HG03575 (cell line): ENCODE measurements around the gene NEMP2.
"Not testable (repeated sequence)": the region's sequence is repeated elsewhere in the genome, so short reads cannot be mapped to it uniquely, and the experiment has no call there.

Experiments used
- ATAC-seq: cut with Tn5 transposase; IDR thresholded peaks from one replicate; pipeline ENCODE4 v1.9.1; 2021; ENCODE audit not compliant: unreplicated experiment, insufficient number of reproducible peaks, low FRiP score; ENCODE audit errors: extremely low read depth

NEMP2 gene

GRCh38 chr2:190501702-190502407 lies 32.7 kb downstream of the NEMP2 start:
- no peak for ATAC-seq

DNA sequence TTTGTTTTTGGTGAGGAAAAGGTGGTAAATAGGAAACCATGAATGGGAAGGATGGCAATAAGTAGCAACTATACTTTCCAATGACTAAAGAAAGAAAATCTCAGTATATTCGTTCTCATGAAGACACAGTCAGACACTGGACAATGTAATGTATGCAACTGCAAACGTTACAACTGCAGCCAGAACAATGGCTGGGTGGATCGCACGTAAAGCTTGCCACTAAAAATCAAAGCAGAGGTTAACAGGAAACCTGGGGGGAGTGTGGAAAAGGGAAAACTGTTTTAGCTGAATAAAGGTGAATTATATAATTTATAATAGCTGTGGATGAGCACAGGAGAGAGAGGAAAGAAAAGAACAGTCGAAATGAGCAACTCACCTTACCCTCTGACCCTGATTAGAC lies 33.3 kb downstream of the NEMP2 start:
- ATAC-seq, result no peak

GRCh38 chr2:190500054-190500502 lies 34.4 kb downstream of the NEMP2 start:
- no peak for ATAC-seq

- no peak for ATAC-seq
These were observed 35.2 kb downstream of the NEMP2 start for GRCh38 chr2:190499273-190499672.

- ATAC-seq, result no peak
These were observed 37.1 kb downstream of the NEMP2 start for GRCh38 chr2:190497428-190497827.

DNA sequence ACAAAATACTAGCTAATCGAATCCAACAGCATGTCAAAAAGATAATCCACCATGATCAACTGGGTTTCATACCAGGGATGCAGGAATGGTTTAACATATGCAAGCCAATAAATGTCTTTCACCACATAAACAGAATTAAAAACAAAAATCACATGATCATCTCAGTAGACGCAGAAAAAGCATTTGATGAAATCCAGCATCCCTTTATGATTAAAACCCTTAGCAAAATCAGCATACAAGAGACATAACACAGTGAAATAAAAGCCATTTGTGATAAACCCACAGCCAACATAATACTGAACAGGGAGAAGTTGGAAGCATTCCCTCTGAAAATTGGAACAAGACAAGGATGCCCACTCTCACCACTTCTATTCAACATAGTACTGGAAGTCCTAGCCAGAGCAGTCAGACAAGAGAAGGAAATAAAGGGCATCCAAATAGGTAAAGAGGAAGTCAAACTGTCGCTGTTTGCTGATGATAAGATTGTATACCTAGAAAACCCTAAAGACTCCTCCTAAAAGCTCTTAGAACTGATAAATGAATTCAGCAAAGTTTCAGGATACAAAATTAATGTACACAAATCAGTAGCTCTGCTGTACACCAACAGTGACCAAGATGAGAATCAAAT lies 39.8 kb downstream of the NEMP2 start:
- not testable (repeated sequence) for ATAC-seq

GRCh38 chr2:190493095-190493494 lies 41.4 kb downstream of the NEMP2 start:
- no peak for ATAC-seq

DNA sequence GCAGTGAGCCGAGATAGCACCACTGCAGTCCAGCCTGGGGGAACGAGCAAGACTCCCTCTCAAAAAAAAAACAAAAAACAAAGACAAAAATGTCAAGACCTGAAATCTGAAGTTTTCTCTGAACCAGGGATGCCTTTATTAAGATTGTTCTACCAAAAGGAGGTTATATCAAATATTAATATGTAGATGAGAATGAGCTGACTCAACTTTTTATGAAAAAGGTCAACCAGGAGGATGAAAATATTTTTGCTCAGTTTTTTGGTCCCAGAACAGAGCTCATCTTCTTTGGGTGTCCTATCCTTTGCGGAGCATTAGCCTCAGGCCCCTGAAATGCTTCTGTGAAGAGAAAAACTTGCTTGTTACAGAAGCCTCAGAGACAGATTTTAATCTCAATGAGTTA lies 44.0 kb downstream of the NEMP2 start:
- no peak for ATAC-seq

- ATAC-seq, result no peak
These were observed 45.0 kb downstream of the NEMP2 start for GRCh38 chr2:190489475-190489874.

DNA sequence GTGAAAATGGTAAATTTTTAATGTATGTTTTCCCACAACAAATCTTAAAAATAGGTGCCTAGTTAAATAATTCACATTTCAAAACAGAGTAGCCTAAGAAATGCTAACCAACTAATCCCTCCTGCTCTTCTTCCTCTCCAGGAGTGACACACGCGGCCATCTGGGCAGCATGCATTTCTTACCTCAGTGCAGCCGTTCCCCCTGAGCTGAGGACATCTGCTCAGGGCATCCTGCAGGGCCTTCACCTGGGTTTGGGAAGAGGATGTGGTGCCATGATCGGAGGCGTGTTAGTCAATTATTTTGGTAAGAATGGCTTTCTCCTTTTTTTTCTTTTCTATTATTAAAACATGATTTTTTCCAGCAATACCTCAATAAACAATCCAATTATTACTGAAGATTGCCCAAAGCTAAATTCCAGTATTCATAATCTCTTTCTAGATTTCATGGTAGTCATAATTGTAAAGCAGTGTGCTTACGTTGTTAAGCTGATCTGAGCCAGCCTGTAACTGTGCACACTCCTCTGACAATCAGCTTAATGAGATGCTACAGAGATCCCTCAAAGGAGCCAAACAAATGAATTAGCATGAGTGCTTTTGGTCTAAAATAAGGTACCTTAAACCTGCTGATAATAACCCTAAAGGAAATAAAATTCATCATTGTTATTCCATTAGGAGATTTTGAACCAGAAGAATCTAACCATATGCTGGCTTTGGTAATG lies 45.8 kb downstream of the NEMP2 start:
- ATAC-seq, result no peak

- no peak for ATAC-seq
These were observed 48.4 kb downstream of the NEMP2 start for GRCh38 chr2:190486037-190486623.

DNA sequence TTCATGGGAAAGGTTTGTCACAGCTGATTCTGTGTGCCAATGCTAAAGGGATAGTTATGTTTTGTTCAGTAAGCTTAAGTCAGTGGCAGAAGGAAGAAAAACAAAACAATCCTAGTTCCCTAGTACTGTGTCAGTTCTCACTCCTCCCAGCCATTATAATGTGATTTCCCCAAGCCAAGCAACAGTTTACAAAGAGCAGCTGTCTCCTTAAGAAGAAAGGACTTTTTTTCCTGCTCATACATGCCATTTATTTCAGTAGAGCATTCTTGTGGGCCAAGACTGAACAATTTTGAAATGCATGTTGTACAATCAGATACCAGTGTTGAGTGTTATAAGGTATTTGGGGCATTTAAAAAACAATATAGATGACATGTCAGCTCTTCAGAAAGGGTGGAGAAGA lies 52.1 kb downstream of the NEMP2 start:
- ATAC-seq, result no peak

GRCh38 chr2:190481339-190481738 lies 53.2 kb downstream of the NEMP2 start:
- no peak for ATAC-seq

GRCh38 chr2:190478572-190479195 lies 55.8 kb downstream of the NEMP2 start:
- ATAC-seq, result no peak

DNA sequence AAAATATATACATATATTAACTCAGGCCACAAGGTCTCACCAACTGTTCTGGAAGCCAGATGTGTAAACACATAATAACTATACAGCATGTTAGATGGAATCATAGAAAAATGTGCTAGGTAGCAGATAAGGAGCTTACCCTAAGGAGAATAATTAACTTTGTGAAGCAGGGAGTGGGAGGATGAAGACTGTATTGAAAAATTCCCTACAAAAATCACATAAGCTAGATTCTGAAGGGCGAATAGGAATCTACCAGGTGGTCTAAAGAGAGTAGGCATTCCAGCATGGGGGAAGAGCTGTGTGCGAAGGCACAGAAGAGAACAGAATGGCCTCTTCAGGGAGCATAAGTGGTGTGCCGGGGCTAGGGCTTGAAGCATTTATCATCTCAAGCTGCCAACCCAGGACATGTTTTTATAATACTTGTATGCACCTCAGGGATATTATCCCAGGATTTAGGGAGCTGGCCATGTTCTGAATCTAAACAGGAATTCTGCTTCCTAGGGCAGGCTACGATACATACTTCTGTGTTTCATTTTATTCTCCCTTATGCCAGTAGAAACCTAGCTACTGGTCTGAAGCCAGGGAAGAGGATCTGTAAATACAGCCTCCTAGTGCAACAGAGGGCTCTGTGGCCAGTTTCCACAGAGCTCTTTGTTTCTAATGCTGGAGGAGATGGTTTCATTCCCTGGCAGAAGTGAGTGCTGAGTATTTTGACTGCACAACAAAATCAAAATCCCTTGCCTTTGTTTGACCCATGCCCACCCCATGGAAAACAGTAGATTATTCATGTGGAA lies 56.7 kb downstream of the NEMP2 start:
- no peak for ATAC-seq

DNA sequence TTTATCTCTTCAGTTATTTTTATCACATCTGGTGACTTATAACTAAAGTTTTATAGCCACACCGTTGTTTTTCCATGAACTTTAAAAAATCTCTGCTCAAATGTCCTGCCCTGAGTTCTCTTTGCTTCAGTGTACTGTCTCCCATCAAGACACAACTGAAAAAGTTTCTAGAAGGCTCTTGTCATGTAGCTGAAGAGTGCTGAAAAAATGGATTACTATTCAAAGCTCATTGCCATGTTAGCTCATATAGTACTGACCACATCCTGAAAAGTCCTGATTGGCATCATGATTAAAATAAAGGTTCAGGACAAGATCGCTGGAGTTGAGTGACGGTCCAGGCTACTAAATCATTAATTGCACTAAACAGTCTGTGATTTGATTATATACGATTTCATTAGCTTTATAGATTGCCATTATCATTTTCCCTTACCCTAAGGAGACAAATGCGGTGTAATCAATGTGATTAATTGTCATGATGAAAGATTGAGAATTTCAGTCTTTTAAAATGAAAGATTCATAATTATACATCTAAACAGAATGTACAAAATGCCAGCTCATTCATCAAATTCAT lies 64.2 kb downstream of the NEMP2 start:
- ATAC-seq, result no peak

GRCh38 chr2:190469771-190470170 lies 64.8 kb downstream of the NEMP2 start:
- ATAC-seq, result no peak

DNA sequence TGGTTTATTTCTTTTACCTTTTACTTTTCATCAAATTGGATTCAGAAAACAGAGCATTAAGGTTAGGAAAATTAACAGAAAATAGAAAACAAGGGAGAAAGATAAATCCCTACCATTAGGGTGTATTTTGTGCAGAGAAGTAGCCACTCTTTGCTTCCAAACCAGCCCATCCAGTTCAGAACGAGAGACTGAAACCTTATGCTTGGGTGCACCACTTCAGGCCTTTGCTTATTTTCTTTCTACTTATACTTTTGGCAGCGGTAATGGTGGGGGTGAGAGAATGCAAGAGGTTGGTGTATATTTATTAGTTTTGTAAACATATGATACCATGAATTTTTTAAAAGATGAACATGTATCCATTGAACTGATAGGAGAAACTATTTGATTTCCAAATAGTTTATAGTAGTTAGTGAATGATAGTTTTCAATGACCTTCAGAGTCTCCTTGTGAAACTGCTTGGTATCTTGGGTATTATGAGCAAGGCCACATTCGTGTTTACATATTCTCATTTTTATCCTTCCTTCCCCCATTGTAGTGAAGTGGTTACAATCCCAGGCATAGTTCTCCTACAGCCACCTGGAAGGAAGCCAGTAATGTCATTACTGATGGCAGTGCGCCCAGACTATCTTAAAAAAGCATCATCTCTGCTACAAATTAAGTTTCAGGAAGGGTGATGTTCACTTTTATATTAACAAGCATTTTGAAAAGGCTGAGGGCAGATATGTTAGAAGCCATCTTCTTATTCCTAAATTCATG lies 65.5 kb downstream of the NEMP2 start:
- no peak for ATAC-seq
